ENCODE measurements around the gene CDKN2A. TPM values are rescaled to one million over a fixed set of nuclear protein-coding genes. Genes with fewer than 3 reads are reported as not detected.

The CDKN2A gene
- total RNA-seq, 3 donors from 2014 or later (not counting 1 experiment from before 2014, with no cell fraction given) = 3.5 to 7.7 (median 3.8) TPM

DNA sequence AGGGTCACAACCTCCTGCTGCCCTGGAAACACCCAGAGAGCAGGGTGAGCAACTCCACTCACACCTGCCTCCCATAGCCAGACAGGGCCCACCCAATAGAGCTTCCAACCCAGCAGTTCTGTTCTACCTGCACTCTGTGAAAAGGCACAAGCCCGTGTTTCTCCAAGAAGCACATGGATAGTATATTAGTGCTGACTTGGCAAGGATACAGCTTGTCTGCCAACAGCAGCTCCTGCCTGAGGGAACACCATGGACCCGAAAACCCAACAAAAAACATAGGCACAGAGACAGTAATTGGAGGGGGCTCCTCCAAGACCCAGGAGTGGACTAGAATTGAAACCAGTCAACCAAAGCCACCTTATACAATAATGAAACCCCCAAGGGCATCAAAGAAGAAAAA lies 48.6 kb downstream of the CDKN2A start:
- Mint-ChIP-seq H3K27me3 (ENCODE audit: low read depth in 2 of 2) (peaks cover 19 to 39% of the 10 kb centered on the region in 2 donors), H3K9me3 (no peaks in the 10 kb centered on the region), H3K36me3 (no peaks in the 10 kb centered on the region), H3K4me1 (no peaks in the 10 kb centered on the region), H3K4me3 (no peak overlapping the region), H3K27ac (no peak overlapping the region)
- 86% methylated on average over 2 of the region's 2 CpGs for WGBS (ENCODE audit: insufficient coverage)
- H3K36me3 ChIP-seq (ENCODE audit: control insufficient read depth, insufficient read depth, low read length) = no peaks in the 10 kb centered on the region
- no peaks in the 10 kb centered on the region for H3K4me1 ChIP-seq (ENCODE audit: control insufficient read depth, insufficient read depth, low read length)
- no peak for ATAC-seq
- no peak overlapping the region for H3K4me3 ChIP-seq (ENCODE audit: low read length)
- H3K27me3 ChIP-seq (ENCODE audit: control insufficient read depth, insufficient read depth, low read length) = peaks cover 2% of the 10 kb centered on the region
- DNase-seq = no peak
- TF ChIP-seq, protein P1, sequence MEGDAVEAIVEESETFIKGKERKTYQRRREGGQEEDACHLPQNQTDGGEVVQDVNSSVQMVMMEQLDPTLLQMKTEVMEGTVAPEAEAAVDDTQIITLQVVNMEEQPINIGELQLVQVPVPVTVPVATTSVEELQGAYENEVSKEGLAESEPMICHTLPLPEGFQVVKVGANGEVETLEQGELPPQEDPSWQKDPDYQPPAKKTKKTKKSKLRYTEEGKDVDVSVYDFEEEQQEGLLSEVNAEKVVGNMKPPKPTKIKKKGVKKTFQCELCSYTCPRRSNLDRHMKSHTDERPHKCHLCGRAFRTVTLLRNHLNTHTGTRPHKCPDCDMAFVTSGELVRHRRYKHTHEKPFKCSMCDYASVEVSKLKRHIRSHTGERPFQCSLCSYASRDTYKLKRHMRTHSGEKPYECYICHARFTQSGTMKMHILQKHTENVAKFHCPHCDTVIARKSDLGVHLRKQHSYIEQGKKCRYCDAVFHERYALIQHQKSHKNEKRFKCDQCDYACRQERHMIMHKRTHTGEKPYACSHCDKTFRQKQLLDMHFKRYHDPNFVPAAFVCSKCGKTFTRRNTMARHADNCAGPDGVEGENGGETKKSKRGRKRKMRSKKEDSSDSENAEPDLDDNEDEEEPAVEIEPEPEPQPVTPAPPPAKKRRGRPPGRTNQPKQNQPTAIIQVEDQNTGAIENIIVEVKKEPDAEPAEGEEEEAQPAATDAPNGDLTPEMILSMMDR (IDR thresholded peaks at IDR 0.05) = no peak
- no peak overlapping the region for H3K27ac ChIP-seq (ENCODE audit: low read length)
- no peaks in the 10 kb centered on the region for H3K9me3 ChIP-seq (ENCODE audit: control insufficient read depth, insufficient read depth, low read length)
- intact Hi-C loops (cut with micrococcal nuclease) = no loop called here

DNA sequence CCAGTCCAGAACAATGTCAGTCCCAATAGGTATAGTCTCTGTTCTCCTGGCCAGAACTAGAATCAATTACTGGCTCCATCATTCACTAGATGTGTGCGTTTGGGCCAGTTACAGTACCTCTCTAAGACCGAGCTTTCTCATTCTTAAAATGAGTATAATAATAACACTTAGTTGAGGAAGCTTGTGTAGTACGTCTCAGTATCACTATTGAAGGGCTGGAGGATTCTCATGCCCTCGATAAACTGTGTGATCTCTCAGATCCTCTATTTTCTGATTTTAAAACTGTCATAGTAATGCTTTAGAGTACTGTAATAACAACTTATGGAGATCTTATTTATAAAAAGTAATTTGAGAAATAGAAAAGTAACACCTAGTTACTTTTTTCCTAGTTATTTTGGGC lies 50.7 kb downstream of the CDKN2A start:
- Histone ChIP-seq H3K4me3 (ENCODE audit: low read length) (no peak overlapping the region), H3K9me3 (ENCODE audit: control insufficient read depth, insufficient read depth, low read length) (no peaks in the 10 kb centered on the region), H3K27me3 (ENCODE audit: control insufficient read depth, insufficient read depth, low read length) (peaks cover 2% of the 10 kb centered on the region), H3K27ac (ENCODE audit: low read length) (no peak overlapping the region), H3K4me1 (ENCODE audit: control insufficient read depth, insufficient read depth, low read length) (no peaks in the 10 kb centered on the region), H3K36me3 (ENCODE audit: control insufficient read depth, insufficient read depth, low read length) (no peaks in the 10 kb centered on the region)
- 82% methylated on average over 2 of the region's 4 CpGs for WGBS (ENCODE audit: insufficient coverage)
- Mint-ChIP-seq H3K9me3 (no peaks in the 10 kb centered on the region), H3K4me3 (no peak overlapping the region), H3K4me1 (no peaks in the 10 kb centered on the region), H3K36me3 (no peaks in the 10 kb centered on the region), H3K27me3 (ENCODE audit: low read depth in 2 of 2) (peaks cover 17 to 39% of the 10 kb centered on the region in 2 donors), H3K27ac (no peak overlapping the region)
- intact Hi-C loops (cut with micrococcal nuclease) = no loop called here
- ATAC-seq = no peak
- DNase-seq = no peak
- TF ChIP-seq, protein P1 (IDR thresholded peaks at IDR 0.05) = no peak

DNA sequence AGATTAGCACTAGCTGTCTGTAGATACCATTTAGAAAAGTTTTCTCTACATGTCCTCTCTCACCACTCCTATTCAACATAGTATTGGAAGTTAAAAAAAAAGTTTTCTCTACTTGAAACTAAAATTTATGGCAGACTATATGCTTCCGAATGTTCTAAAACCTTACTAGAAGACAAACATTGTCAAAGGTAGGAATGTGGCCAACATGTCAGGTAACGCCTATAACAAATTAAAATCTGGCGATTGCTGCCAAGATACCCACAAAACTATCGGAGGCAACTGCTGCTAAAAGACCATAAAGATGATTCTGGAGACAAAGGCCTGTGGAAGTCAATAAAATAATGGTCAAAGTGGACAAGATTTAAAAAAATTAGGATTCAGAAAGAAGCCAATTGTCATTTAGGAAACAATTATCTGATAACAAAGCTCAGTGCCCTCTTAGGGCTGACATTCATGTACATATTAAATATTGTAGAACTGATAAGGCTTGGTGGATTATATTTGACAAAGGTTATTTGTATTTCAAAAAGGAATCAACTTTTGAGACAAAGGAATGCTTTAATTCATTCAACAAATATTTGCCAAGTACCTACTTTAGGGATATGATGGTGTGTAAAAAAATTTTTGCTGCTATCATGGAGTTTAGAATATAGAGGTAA lies 52.7 kb downstream of the CDKN2A start:
- no peaks in the 10 kb centered on the region for H3K36me3 ChIP-seq (ENCODE audit: control insufficient read depth, insufficient read depth, low read length)
- TF ChIP-seq, protein P1 (IDR thresholded peaks at IDR 0.05) = no peak
- peaks cover 14 to 39% of the 10 kb centered on the region in 2 donors for H3K27me3 Mint-ChIP-seq (ENCODE audit: low read depth in 2 of 2)
- peaks cover 2% of the 10 kb centered on the region for H3K27me3 ChIP-seq (ENCODE audit: control insufficient read depth, insufficient read depth, low read length)
- H3K9me3 Mint-ChIP-seq = no peaks in the 10 kb centered on the region
- no peak overlapping the region for H3K27ac Mint-ChIP-seq
- no peak for ATAC-seq
- no peak for DNase-seq
- WGBS (ENCODE audit: insufficient coverage) = 93% methylated on average over 4 of the region's 4 CpGs
- no peak overlapping the region for H3K4me3 Mint-ChIP-seq
- intact Hi-C loops (cut with micrococcal nuclease) = no loop called here
- H3K4me3 ChIP-seq (ENCODE audit: low read length) = no peak overlapping the region
- no peaks in the 10 kb centered on the region for H3K4me1 ChIP-seq (ENCODE audit: control insufficient read depth, insufficient read depth, low read length)
- H3K27ac ChIP-seq (ENCODE audit: low read length) = no peak overlapping the region
- no peaks in the 10 kb centered on the region for H3K36me3 Mint-ChIP-seq
- no peaks in the 10 kb centered on the region for H3K4me1 Mint-ChIP-seq
- no peaks in the 10 kb centered on the region for H3K9me3 ChIP-seq (ENCODE audit: control insufficient read depth, insufficient read depth, low read length)

DNA sequence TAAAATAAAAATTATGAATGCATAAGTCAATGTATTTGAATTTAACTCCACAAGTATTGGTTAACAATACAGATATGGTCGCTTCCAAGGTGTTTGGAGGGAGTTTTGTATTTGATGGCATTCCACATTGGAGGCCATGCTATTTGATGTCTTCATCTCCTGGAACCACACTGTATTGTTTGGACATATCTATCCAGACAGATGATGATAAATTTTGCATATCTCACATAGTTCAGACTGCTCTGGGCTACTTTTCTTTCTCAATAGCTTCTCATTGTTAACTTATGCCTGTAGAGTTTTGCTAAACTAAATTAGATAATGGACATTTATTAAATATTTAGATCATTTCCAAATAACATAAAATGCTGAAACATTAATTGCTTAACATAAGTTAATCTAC lies 58.0 kb downstream of the CDKN2A start:
- Mint-ChIP-seq H3K36me3 (no peaks in the 10 kb centered on the region), H3K27me3 (ENCODE audit: low read depth in 2 of 2) (no peaks in the 10 kb centered on the region), H3K4me3 (no peak overlapping the region), H3K4me1 (no peaks in the 10 kb centered on the region), H3K9me3 (no peaks in the 10 kb centered on the region), H3K27ac (no peak overlapping the region)
- TF ChIP-seq, protein P1 (IDR thresholded peaks at IDR 0.05) = no peak
- no CpG with 5 or more reads among the region's 1 CpG for WGBS (ENCODE audit: insufficient coverage)
- H3K4me3 ChIP-seq (ENCODE audit: low read length) = no peak overlapping the region
- DNase-seq (no peak), ATAC-seq (no peak)
- no peak overlapping the region for H3K27ac ChIP-seq (ENCODE audit: low read length)
- H3K36me3 ChIP-seq (ENCODE audit: control insufficient read depth, insufficient read depth, low read length) = no peaks in the 10 kb centered on the region
- H3K4me1 ChIP-seq (ENCODE audit: control insufficient read depth, insufficient read depth, low read length) = no peaks in the 10 kb centered on the region
- no peaks in the 10 kb centered on the region for H3K27me3 ChIP-seq (ENCODE audit: control insufficient read depth, insufficient read depth, low read length)
- H3K9me3 ChIP-seq (ENCODE audit: control insufficient read depth, insufficient read depth, low read length) = no peaks in the 10 kb centered on the region
- intact Hi-C loops (cut with micrococcal nuclease) = no loop called here
